ENCODE data around the gene ATP6V1F.

Gene ATP6V1F

DNA sequence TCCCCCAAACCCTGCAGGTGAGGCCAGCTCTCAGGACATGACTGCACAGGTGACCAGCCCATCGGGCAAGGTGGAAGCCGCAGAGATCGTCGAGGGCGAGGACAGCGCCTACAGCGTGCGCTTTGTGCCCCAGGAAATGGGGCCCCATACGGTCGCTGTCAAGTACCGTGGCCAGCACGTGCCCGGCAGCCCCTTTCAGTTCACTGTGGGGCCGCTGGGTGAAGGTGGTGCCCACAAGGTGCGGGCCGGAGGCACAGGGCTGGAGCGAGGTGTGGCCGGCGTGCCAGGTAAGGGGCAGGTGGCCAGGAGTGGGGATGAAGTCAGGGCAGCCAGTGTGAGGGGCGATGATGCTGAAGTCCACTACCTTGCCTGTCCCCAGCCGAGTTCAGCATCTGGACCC is 8.3 kb upstream of the ATP6V1F start:
- TF ChIP-seq, protein P1, sequence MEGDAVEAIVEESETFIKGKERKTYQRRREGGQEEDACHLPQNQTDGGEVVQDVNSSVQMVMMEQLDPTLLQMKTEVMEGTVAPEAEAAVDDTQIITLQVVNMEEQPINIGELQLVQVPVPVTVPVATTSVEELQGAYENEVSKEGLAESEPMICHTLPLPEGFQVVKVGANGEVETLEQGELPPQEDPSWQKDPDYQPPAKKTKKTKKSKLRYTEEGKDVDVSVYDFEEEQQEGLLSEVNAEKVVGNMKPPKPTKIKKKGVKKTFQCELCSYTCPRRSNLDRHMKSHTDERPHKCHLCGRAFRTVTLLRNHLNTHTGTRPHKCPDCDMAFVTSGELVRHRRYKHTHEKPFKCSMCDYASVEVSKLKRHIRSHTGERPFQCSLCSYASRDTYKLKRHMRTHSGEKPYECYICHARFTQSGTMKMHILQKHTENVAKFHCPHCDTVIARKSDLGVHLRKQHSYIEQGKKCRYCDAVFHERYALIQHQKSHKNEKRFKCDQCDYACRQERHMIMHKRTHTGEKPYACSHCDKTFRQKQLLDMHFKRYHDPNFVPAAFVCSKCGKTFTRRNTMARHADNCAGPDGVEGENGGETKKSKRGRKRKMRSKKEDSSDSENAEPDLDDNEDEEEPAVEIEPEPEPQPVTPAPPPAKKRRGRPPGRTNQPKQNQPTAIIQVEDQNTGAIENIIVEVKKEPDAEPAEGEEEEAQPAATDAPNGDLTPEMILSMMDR (IDR thresholded peaks at IDR 0.05): no peak
- TF ChIP-seq ZFX (IDR thresholded peaks at IDR 0.05; ENCODE audit: borderline replicate concordance): no peak
- H3K27ac ChIP-seq: no peak overlapping the region

DNA sequence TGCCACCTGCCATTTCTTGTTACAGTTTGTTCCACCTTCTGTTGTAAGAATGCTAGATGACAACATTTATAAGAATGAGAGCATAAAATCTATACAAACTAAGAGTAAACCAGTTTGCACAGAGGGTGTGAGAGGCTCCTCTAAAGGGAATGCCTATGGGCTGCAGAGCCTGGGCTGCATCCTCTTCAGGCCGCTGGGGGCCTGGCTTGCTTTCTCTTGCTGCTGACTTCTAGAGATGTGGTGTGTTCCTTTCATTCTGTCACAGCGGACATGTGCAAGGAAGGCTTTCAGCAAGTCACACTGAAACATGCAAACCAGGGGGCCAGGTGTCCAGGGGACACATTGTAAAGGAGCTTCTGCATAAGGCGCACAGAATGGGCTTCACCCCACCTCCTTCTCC is 7.1 kb upstream of the ATP6V1F start:
- TF ChIP-seq, protein P1 (IDR thresholded peaks at IDR 0.05): no peak
- no peak for TF ChIP-seq ZFX (IDR thresholded peaks at IDR 0.05; ENCODE audit: borderline replicate concordance)
- no peak overlapping the region for H3K27ac ChIP-seq

DNA sequence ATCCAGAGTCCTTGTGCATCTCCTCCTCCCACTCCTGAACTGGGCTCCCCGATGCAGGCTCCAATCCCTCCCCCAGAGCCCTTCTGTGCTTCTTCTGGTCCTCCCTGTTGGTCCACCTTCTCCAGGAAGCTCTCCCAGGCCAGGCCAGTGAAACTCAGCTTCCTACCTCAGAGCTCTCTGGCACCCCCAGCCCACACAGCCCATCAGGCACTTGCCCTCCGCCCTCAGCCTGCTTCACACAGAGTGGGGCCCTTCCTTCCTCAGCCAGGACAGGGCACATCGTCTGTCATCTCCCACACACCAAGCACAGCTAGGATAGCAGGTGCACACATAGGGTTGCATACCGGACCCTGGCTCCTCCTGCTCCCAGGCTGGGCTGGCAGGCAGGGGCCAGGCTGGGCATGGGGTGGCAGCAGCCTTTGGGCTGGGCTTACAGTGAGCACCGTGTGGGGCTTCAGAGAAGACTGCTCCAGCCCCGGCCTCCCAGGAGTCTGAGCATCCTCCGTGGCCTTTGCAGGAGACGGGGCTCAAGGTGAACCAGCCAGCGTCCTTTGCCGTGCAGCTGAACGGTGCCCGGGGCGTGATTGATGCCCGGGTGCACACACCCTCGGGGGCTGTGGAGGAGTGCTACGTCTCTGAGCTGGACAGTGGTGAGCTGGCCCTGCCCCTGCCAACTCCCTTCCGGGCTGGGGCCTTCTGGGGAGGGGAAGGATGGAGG is 6.5 kb upstream of the ATP6V1F start:
- no peak overlapping the region for H3K27ac ChIP-seq
- TF ChIP-seq, protein P1 (IDR thresholded peaks at IDR 0.05): no peak
- no peak for TF ChIP-seq ZFX (IDR thresholded peaks at IDR 0.05; ENCODE audit: borderline replicate concordance)

DNA sequence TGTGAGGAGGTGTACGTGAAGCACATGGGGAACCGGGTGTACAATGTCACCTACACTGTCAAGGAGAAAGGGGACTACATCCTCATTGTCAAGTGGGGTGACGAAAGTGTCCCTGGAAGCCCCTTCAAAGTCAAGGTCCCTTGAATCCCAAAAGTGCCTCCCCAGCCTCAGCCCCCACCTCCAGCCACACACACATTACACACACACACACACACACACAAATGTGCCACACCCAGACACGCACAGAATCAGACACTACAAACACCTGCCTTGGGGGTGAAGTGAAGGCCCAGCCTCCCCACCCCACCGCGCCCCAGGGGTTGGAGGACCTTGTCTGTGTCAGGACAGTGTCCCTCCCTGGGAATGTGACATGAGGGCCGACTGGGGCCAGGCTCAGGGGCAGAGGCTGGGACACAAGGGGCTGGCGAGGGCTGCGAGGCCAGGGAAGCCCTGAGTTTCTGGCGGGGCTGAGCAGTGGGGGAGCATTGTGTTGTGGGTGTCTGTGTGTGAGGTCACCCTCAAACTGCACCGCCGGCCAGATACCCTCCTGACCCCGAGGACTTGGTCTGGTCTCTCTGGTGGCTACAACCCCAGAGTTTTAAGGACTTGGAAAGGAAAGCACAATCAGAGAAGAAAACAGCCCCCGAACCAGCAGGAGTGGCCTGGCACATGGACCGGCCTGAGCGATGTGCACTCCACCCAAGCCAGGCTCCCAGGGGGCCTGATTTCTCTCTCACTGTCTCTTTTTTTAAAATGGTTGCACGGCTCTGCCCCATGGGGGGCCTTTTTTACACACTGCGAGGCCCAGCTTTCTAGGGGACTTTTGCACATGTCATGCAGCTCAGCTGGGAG is 4.0 kb upstream of the ATP6V1F start:
- H3K27ac ChIP-seq: no peak overlapping the region
- TF ChIP-seq, protein P1 (IDR thresholded peaks at IDR 0.05): no peak
- no peak for TF ChIP-seq ZFX (IDR thresholded peaks at IDR 0.05; ENCODE audit: borderline replicate concordance)

DNA sequence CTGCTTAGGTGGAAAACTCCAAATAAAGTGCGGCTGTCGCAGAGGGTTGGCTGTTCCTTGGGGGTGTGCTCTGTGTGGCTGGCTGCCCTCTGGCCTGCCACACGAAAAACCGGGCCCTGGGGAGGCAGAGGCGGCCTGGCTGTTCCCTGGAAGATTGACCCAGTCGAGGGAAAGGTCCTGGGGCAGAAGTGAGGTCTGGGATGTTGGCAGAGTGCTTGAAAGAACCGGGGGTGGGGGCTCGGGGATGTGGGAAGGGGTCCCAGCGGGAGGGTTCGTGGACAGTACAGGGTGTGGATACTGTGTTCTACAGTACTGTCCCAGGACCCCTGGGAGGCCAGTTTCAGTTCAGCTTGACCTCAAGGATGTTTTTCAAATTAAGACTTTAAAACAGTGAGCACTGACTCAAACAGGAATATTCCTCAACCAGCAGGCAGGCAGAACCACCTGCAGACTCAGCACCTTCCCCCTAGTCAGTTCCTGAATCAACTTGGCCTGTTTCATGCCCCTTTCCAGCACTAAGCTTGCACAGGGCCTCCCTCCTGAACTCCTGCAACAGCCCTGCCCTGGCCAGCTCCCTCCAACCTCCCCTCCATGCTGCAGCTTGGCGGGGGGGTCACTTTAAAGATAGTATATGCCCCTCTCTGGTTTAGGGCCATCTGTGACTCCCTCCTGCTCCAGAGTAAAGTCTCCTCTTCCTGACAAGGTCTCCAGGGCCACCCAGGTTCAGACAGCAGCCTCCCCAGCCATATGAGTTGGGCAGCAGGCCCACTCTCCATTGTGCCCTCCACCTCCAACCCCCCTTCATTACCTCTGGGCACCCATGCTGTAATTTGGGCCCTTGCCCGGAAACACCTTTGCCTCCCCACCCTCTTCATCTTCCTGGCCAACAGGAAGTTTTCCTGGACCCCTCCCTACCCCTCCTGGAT is 3.2 kb upstream of the ATP6V1F start:
- TF ChIP-seq ZFX (IDR thresholded peaks at IDR 0.05; ENCODE audit: borderline replicate concordance): no peak
- TF ChIP-seq, protein P1 (IDR thresholded peaks at IDR 0.05): no peak
- H3K27ac ChIP-seq: no peak overlapping the region

DNA sequence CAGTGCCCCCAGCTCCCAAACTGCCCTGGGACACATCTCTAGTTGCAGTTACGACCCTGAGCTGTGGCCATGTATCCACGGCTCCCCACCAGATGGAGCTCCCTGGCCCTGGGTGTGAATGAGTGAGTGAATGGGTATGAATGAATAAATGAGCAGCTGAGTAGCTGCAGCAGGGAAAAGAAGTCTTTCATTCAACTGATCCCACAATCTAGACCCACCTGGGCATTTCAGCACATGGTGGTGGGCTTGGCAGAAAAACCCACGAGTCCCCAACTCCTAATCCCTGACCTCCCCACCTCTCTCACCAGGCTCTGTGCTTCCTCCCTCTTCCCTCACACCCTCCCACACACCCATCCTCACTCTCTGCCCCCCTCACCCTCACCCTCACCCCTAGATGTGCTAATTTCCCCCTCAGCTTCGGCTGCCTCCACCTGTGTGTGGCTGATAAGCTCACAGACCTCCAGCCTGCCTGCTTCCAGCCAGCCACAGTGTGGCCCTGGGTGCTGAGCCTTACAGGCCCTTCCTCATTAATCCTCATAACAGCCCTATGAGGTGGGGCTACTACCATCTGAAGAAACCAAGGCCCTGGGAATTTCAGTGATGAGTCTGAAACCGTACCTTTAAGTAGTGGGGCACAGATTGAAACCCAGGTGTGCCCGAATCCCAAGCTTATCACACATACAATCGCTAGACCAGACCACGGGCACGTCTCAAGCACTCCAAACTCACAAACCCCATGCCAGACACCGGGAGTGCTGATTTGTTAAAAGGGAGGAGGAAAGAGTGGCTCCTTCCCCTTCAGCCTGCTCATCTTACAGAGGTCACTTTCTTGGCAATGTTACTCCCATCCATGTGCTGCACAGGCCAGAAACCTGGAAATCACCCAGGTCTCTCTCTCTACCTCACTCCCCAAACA is 2.2 kb upstream of the ATP6V1F start:
- TF ChIP-seq, protein P1 (IDR thresholded peaks at IDR 0.05): no peak
- TF ChIP-seq ZFX (IDR thresholded peaks at IDR 0.05; ENCODE audit: borderline replicate concordance): no peak

More for the DNA sequence above, 2.2 kb upstream of the ATP6V1F start:
- H3K27ac ChIP-seq: no peak overlapping the region

Measured in 22Rv1 (cell line).